Right lobe of liver (tissue), 6 donors: ENCODE data around the gene MED26. TPM values are rescaled to one million over a fixed set of nuclear protein-coding genes. Genes with fewer than 3 reads are reported as not detected.
"Not testable (repeated sequence)": the region's sequence is repeated elsewhere in the genome, so short reads cannot be mapped to it uniquely, and the experiment has no call there.

ENCODE experiments used
- ATAC-seq, 4 donors: fragments of 200-7000 bp; cut with Tn5 transposase; one replicate each; pipeline ENCODE4 v1.9.1; 2020; ENCODE audit warnings: mild to moderate bottlenecking in 4 of 4, moderate library complexity in 4 of 4
- DNase-seq, 3 donors: peaks; one replicate each; pipeline ENCODE4 v3.0.0-alpha.2; 2020
- H3K27ac ChIP-seq, 3 donors: fragments of 200-600 bp; one replicate each; pipeline ENCODE4 v1.8.0; 2022
- H3K27me3 ChIP-seq, 2 donors: fragments of 200-600 bp; one replicate each; pipeline ENCODE4 v1.8.0; 2022
- H3K36me3 ChIP-seq, 4 donors: fragments of 200-600 bp; sonication (generic) in 1 of 4; one replicate each; pipeline versions ENCODE4 v1.5.1 to v1.8.0; 2017 to 2022; ENCODE audit warnings: control low read depth in 1 of 4
- H3K4me1 ChIP-seq, 4 donors: fragments of 200-600 bp; sonication (generic) in 1 of 4; one replicate each; pipeline versions ENCODE4 v1.5.1 to v1.8.0; 2017 to 2022; ENCODE audit warnings: control low read depth in 1 of 4
- H3K4me3 ChIP-seq, 3 donors: fragments of 200-600 bp; one replicate each; pipeline ENCODE4 v1.8.0; 2022
- H3K9me3 ChIP-seq, 4 donors: fragments of 200-600 bp; sonication (generic) in 1 of 4; one replicate each; pipeline versions ENCODE4 v1.5.1 to v1.8.0; 2017 to 2022; ENCODE audit warnings: control low read depth in 1 of 4
- POLR2A ChIP-seq: fragments of 450-650 bp; IDR thresholded peaks from one replicate; pipeline ENCODE4 v1.6.1; 2017; ENCODE audit warnings: antibody characterized with exemption, mild to moderate bottlenecking
- WGBS: methylation state at CpG from one replicate; pipeline ENCODE4 v1.1.6; 2018; ENCODE audit warnings: low coverage, low lambda C conversion rate; ENCODE audit not compliant: insufficient coverage; ENCODE audit errors: missing lambda C conversion rate; 5-methylcytosine and 5-hydroxymethylcytosine counted together
- intact Hi-C, 2 donors: fragments of 100-400 bp; cut with DNase I; formaldehyde crosslinking; loops; one replicate each; pipeline versions ENCODE4 v1.11.2 to v1.14.1; 2022
- long read RNA-seq: library from polyadenylated mRNA; unstranded; transcript quantifications from one replicate; pipeline ENCODE4 v2.0.0, GENCODE V29; 2019
- total RNA-seq, 6 experiments: library from RNA; depleted of rRNA in 2 of 6; stranded (reverse); fragments of >200 nt in 2 of 6; fragmentation: NEBNext Ultra II Directional in 3 of 6; extraction: Animal tissue kit (Norgen Biotek cat#: 25700) in 3 of 6; gene quantifications; one replicate each; pipeline versions ENCODE4 v1.1.0 to v1.2.4, GENCODE V29; 2016 to 2023
- TF ChIP-seq, protein P1 (sequence below), 4 donors: fragments of 200-600 bp in 3 of 4; fragments of 450-650 bp in 1 of 4; IDR thresholded peaks; one replicate each; pipeline versions ENCODE4 v1.5.1 to v1.8.0; 2016 to 2022; ENCODE audit warnings: antibody characterized with exemption in 4 of 4, mild to moderate bottlenecking in 2 of 4
- donor health status: DM: no; HTN: yes; CAD: no.
- donor health status: DM: no; HTN: no; CAD: no.
- donor health status: DM: no; HTN: no; CAD: no.
- donor health status: DM: no; HTN: yes; CAD: no.
- donor health status: DM: no; HTN: yes; CAD: no.

Gene MED26, protein sequence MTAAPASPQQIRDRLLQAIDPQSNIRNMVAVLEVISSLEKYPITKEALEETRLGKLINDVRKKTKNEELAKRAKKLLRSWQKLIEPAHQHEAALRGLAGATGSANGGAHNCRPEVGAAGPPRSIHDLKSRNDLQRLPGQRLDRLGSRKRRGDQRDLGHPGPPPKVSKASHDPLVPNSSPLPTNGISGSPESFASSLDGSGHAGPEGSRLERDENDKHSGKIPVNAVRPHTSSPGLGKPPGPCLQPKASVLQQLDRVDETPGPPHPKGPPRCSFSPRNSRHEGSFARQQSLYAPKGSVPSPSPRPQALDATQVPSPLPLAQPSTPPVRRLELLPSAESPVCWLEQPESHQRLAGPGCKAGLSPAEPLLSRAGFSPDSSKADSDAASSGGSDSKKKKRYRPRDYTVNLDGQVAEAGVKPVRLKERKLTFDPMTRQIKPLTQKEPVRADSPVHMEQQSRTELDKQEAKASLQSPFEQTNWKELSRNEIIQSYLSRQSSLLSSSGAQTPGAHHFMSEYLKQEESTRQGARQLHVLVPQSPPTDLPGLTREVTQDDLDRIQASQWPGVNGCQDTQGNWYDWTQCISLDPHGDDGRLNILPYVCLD
- total RNA-seq, result 1 to 10 TPM; 3.4 to 5.4 (median 4.4) TPM
- long read RNA-seq, result 0 reads

DNA sequence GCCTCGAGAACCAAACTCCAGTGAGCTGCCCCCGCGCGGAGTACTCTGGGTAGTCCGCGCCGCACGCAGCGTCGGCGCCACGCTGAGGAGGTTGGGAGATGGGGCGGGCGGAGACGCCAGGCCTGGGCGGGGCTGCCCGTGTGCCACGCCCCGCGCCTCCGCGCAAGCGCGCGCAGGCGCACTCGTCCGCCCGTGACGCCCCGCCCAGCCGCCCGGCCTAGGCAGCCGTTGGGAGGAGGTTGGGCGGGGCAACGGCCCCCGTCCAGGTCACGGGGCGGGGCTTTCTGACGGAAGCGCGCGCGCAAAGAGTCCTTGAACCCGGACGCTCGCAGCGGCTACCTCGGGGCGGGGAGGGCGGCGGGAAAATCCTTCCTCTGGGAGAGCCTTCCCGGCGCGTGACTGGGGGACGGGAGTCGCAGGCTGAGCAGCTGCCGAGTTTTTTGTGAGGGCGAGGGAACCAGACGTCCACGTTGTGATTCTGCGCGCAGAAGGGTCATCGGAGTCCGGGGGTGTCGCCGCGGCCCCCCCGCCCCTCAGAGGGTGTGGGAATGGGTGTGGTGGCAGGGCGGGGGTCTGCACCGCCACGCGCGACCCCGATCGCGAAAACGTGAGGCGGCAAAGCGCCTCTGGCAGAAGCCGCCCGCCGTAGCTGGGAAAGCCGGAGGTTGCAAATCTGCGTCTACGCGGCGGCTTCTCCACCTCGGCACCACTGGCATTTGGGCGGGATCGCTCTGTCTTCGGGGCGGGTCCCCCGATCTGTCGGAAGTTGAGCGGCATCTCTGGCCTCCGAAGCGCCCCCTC, at the start of gene MED26:
TSS of gene MED26 (minus strand) at position 22 of the 801 bp plus-strand sequence. CDS start 261 bp downstream, outside the sequence.
- H3K4me1 ChIP-seq, result peaks cover 0 to 35% (median 13%) of the 10 kb centered on the region in 4 donors
- peak within 1 kb of the TSS; percentile 86 to 90 (median 88) for H3K27ac ChIP-seq
- ATAC-seq, result peak; percentile 90 to 95 (median 92)
- H3K9me3 ChIP-seq, result no peaks in the 10 kb centered on the region
- peak; percentile 78 for TF ChIP-seq POLR2A
- TF ChIP-seq, protein P1, sequence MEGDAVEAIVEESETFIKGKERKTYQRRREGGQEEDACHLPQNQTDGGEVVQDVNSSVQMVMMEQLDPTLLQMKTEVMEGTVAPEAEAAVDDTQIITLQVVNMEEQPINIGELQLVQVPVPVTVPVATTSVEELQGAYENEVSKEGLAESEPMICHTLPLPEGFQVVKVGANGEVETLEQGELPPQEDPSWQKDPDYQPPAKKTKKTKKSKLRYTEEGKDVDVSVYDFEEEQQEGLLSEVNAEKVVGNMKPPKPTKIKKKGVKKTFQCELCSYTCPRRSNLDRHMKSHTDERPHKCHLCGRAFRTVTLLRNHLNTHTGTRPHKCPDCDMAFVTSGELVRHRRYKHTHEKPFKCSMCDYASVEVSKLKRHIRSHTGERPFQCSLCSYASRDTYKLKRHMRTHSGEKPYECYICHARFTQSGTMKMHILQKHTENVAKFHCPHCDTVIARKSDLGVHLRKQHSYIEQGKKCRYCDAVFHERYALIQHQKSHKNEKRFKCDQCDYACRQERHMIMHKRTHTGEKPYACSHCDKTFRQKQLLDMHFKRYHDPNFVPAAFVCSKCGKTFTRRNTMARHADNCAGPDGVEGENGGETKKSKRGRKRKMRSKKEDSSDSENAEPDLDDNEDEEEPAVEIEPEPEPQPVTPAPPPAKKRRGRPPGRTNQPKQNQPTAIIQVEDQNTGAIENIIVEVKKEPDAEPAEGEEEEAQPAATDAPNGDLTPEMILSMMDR (IDR thresholded peaks at IDR 0.05), result peak in 3 of 4 donors; percentile 4 to 27 (median 16)
- DNase-seq, result peak; percentile 97 to 98 (median 98)
- H3K27me3 ChIP-seq, result no peaks in the 10 kb centered on the region
- peaks cover 0 to 4% (median under 1%) of the 10 kb centered on the region in 4 donors for H3K36me3 ChIP-seq
- intact Hi-C loops, result loop anchor here in 1 of 2 donors (5.0 kb wide), 1 partner anchor 56 kb away; the partner anchor contains the start of gene SLC35E1
- WGBS, result no CpG with 5 or more reads among the region's 98 CpGs
- peak within 1 kb of the TSS; percentile 92 to 97 (median 95) for H3K4me3 ChIP-seq

DNA sequence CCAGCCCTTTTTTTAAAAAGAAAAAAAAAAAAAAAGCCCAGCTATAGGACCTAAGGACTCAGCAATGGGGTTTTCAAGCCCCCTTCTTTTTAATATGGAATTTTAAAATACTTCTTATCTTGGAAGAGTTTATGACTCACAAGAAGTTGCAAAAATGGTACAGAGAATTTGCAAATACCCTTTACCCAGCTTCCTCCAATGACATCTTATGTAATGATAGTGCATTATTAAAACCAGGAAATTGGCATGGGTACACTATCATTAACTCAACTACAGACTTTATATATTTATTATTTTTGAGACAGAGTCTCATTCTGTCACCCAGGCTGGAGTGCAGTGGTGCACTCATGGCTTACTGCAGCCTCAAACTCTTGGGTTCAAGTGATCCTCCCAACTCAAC, 49.1 kb upstream of the MED26 start:
- intact Hi-C loops, result no loop called here
- H3K9me3 ChIP-seq, result no peaks in the 10 kb centered on the region
- peaks cover 0 to 4% (median 0%) of the 10 kb centered on the region in 4 donors for H3K4me1 ChIP-seq
- ATAC-seq (no peak), DNase-seq (no peak)
- no peaks in the 10 kb centered on the region for H3K27me3 ChIP-seq
- H3K4me3 ChIP-seq, result no peak overlapping the region
- TF ChIP-seq, protein P1 (IDR thresholded peaks at IDR 0.05), result no peak
- no peak for TF ChIP-seq POLR2A
- H3K27ac ChIP-seq, result no peak overlapping the region
- peaks cover 0 to 3% (median 0%) of the 10 kb centered on the region in 4 donors for H3K36me3 ChIP-seq

DNA sequence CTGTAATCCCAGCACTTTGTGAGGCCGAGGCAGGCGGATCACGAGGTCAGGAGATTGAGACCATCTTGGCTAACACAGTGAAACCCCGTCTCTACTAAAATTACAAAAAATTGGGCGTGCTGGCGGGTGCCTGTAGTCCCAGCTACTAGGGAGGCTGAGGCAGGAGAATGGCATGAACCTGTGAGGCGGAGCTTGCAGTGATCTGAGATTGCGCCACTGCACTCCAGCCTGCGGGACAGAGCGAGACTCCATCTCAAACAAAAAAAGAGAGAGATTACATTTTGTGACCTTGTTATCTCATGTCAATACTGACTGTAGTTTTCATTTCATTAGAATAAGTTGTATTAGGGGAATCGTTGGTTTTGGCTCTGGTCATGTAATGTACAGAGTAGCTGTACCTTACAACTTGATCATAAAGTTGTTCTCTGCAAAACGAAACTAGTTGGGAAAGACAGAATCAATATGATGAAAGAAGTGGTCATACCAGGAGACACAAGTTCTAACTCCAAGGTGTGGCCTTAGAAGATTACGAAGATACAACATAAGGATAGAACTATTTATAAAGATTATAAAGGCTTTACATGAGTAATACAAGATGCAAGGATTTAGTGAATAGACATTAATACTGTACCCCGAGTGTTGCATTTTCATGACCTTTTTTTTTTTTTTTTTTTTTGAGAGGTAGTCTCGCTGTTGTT, 48.2 kb upstream of the MED26 start:
- ATAC-seq, result peak; percentile 61 to 80 (median 78)
- TF ChIP-seq, protein P1 (IDR thresholded peaks at IDR 0.05), result no peak
- TF ChIP-seq POLR2A, result no peak
- Histone ChIP-seq H3K36me3 (peaks cover 0 to 3% (median 0%) of the 10 kb centered on the region in 4 donors), H3K4me1 (peaks cover 0 to 4% (median 0%) of the 10 kb centered on the region in 4 donors), H3K27me3 (no peaks in the 10 kb centered on the region), H3K4me3 (peak overlapping the region; percentile 12 to 46 (median 33)), H3K27ac (peak overlapping the region in 1 of 3 donors; percentile 22), H3K9me3 (no peaks in the 10 kb centered on the region)
- intact Hi-C loops, result no loop called here
- peak; percentile 59 to 60 (median 60) for DNase-seq
- 43% methylated on average over 15 of the region's 15 CpGs for WGBS

DNA sequence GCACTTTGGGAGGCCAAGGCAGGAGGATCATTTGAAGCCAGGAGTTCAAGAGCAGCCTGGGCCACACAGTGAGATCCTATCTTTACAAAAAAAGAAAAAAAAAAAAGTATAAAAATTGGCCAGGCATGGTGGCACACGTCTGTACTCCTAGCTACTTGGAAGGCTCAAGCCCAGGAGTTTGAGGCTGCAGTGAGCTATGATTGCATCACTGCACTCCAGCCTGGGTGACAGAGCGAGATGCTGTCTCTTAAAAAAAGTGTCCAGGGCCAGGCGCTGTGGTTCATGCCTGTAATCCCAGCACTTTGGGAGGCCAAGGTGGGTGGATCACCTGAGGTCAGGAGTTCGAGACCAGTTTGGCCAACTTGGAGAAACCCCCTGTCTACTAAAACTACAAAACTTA, 45.8 kb upstream of the MED26 start:
- intact Hi-C loops, H3K4me3 ChIP-seq, H3K9me3 ChIP-seq, H3K27ac ChIP-seq, ATAC-seq, H3K4me1 ChIP-seq, H3K36me3 ChIP-seq, DNase-seq, H3K27me3 ChIP-seq: not testable (repeated sequence)
- 77% methylated on average over 1 of the region's 4 CpGs for WGBS
